Measurements from ENCODE around the gene GDPD2.
A peak's percentile ranks its signal among the peaks of the same experiment; 100 is the strongest.

Gene GDPD2

GRCh38 chrX:70476166-70476933, 53.2 kb downstream of the GDPD2 start:
- Mint-ChIP-seq H3K36me3 (peaks cover 0 to 3% of the 10 kb centered on the region in 2 donors), H3K4me3 (no peak overlapping the region), H3K27ac (no peak overlapping the region), H3K9me3 (no peaks in the 10 kb centered on the region), H3K4me1 (peaks cover 0 to 12% of the 10 kb centered on the region in 2 donors), H3K27me3 (peaks cover 0 to 4% of the 10 kb centered on the region in 2 donors)
- DNase-seq (no peak), ATAC-seq (replicated peaks) (no peak)

DNA sequence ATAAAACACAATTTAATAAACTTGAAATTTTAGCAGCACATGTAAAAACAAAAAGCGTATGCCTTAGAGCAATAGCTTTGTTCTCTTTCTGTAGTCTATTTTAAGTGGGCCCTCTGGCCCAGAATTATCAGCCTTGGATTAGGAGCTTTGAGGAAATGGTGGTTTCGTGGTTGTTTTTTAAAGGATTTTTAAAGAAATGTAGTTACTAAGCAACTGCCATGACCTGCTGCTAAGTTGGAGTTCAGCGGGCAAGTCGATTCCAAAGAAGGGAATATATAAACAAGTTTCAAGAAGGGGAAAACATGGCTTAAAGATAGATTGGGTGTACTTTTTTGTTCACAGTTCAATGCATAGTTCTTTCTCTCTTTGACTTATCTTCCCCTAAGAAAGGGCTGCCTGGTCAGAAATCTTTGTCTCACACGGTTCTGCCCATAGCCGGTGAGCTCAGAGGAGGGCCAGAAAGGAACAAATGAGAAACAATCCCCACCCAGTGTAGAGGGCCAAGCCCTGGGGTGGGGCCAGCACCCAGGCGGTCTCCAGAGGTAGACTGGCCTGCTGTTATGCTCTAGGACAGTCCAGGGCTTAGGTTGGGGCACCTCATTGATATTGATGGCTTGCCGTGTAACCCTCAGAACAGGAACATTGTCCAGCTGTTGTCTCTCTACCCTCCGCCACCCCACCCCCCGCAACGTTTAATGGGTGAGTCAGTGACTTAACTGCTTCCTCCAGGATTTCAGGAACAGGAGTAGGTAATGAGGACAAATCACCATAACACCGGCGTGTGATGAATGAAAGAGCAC, 54.0 kb downstream of the GDPD2 start:
- Mint-ChIP-seq H3K27me3 (peaks cover 0 to 4% of the 10 kb centered on the region in 2 donors), H3K4me1 (peaks cover 0 to 12% of the 10 kb centered on the region in 2 donors), H3K36me3 (no peaks in the 10 kb centered on the region), H3K27ac (peak overlapping the region; percentile 16), H3K4me3 (no peak overlapping the region), H3K9me3 (no peaks in the 10 kb centered on the region)
- peak; percentile 74 to 86 for ATAC-seq (replicated peaks)
- no peak for DNase-seq

DNA sequence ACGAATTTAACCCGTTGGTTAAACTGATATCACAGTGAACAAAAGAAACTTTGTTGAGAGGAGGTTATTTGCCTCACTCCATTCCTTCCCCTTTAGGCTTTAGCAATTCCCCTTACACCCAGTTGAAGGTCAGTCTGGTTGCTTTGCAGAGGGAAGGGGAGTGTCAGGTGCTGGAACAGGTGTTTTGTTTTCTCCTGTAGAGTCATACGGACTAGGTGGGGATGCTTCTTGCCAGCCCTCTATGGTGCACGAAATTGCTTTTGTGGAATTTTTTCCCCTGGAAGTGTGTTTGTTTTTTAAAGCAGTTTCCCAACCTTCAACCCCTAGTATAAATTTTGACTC, 54.6 kb downstream of the GDPD2 start:
- Mint-ChIP-seq H3K27ac (no peak overlapping the region), H3K4me1 (peaks cover 0 to 12% of the 10 kb centered on the region in 2 donors), H3K27me3 (peaks cover 0 to 4% of the 10 kb centered on the region in 2 donors), H3K4me3 (no peak overlapping the region), H3K36me3 (no peaks in the 10 kb centered on the region), H3K9me3 (no peaks in the 10 kb centered on the region)
- DNase-seq (no peak), ATAC-seq (replicated peaks) (no peak)

GRCh38 chrX:70478526-70479245, 55.6 kb downstream of the GDPD2 start:
- H3K9me3 Mint-ChIP-seq = no peaks in the 10 kb centered on the region

GRCh38 chrX:70479247-70479921, 56.3 kb downstream of the GDPD2 start:
- ATAC-seq (replicated peaks) = no peak
- Mint-ChIP-seq H3K27me3 (peaks cover 0 to 4% of the 10 kb centered on the region in 2 donors), H3K27ac (no peak overlapping the region), H3K4me3 (no peak overlapping the region), H3K4me1 (peaks cover 0 to 12% of the 10 kb centered on the region in 2 donors), H3K9me3 (no peaks in the 10 kb centered on the region), H3K36me3 (no peaks in the 10 kb centered on the region)
- DNase-seq = no peak

More at GRCh38 chrX:70478526-70479245, 55.6 kb downstream of the GDPD2 start:
- Mint-ChIP-seq H3K4me3 (no peak overlapping the region), H3K27me3 (peaks cover 0 to 4% of the 10 kb centered on the region in 2 donors), H3K27ac (no peak overlapping the region), H3K36me3 (no peaks in the 10 kb centered on the region), H3K4me1 (peaks cover 0 to 12% of the 10 kb centered on the region in 2 donors)
- no peak for ATAC-seq (replicated peaks)
- DNase-seq = no peak

DNA sequence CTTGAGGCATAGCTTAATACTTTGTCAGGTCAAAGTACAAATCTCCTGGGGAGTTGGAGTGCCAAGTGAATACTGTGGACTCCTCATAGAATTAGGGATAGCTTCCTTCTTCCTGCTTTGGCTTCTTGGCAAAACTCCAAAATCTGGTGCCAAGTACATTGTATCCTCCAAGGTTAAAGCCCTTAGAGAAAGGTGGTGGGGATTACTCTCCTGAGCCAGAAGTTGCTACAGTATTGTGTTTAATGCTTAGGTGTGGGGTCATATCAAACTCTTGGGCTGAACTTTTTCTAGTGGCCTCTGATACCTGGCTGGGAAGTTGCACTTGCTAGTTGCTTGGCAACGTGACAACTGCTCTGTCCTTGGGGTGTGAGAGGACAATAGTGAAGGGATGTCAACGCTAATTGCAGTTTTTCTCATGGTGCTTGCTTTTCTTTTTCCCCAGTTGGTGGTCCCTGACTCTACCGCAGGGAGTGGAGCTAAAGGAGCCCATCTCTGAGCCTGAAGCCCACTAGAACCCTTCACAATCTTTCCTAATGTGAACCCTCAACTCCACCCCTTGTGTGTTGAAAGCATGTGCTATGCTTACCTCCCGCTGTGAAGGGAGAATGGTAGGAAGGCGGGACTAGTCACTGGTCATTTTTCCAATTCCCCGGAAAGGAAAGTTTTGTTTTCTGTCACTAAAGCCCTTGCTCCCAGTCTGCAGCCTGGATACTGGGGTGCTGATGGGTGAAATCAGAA, 57.0 kb downstream of the GDPD2 start:
- Mint-ChIP-seq H3K36me3 (no peaks in the 10 kb centered on the region), H3K27me3 (peaks cover 0 to 4% of the 10 kb centered on the region in 2 donors), H3K4me3 (no peak overlapping the region), H3K4me1 (peaks cover 0 to 12% of the 10 kb centered on the region in 2 donors), H3K9me3 (no peaks in the 10 kb centered on the region), H3K27ac (no peak overlapping the region)
- no peak for ATAC-seq (replicated peaks)
- DNase-seq = no peak

GRCh38 chrX:70480660-70481018, 57.5 kb downstream of the GDPD2 start:
- ATAC-seq (replicated peaks) (no peak), DNase-seq (no peak)
- Mint-ChIP-seq H3K9me3 (no peaks in the 10 kb centered on the region), H3K4me1 (peaks cover 0 to 8% of the 10 kb centered on the region in 2 donors), H3K27me3 (peaks cover 0 to 4% of the 10 kb centered on the region in 2 donors), H3K4me3 (no peak overlapping the region), H3K27ac (no peak overlapping the region), H3K36me3 (no peaks in the 10 kb centered on the region)

DNA sequence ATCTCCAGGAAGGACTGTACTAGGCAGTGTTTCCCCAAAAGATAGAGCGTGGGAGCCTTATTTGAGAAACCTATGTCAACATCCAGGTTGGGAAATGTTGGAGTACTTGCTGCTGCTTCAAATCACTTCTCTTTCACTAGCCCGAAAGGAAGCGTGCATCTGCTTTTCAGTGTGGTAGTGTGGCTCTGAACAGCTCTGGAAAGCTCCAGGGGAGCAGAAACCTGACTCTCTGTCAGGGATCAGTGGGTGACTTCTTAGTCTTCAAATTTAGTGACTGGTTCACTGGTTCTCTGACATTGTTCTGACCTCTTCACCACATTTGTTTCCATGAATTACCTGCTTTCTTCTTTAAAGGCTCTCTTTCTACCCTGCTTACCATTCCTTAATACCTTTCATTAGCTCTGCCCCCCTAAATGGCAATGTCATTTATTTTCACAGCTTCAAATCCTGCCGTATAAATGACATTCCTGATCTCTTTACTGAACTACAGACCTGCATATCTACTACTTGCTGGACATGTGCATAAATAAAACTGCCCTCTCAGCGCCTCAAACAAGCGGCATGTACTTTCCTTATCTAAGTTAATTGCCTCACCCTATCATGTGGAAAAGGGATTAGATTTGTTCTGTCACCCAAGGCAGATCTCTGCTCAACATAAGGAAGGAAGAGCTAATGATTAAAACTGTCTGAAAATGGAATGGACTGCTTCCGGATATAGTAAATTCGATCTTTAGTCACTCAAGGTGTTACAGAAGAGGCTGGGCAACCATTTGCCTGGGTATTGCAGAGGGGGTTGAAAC, 58.6 kb downstream of the GDPD2 start:
- no peak overlapping the region for H3K27ac Mint-ChIP-seq
- peaks cover 0 to 8% of the 10 kb centered on the region in 2 donors for H3K4me1 Mint-ChIP-seq
- no peak for ATAC-seq (replicated peaks)
- no peak overlapping the region for H3K4me3 Mint-ChIP-seq
- H3K36me3 Mint-ChIP-seq = no peaks in the 10 kb centered on the region
- DNase-seq = no peak
- peaks cover 0 to 4% of the 10 kb centered on the region in 2 donors for H3K27me3 Mint-ChIP-seq
- no peaks in the 10 kb centered on the region for H3K9me3 Mint-ChIP-seq

DNA sequence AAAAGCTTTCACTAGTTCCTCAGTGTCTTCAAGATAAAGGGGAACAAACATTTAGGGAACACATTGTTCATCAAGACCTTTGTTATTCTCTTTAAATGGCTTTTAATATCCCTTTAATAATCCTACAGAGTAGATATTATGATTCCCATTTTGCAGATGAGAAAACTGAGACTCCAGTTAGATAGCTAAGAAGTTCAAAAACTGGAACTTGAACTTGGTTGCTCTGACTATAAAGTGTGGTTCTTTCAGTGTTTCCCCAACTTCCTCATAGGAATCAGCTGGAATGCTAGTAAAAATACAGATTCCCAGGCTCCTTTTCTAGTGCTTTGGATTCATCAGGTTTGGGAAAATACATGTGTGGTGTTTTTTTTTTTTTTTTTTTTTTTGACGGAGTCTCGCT, 59.2 kb downstream of the GDPD2 start:
- Mint-ChIP-seq H3K9me3 (no peaks in the 10 kb centered on the region), H3K27ac (no peak overlapping the region), H3K4me3 (no peak overlapping the region), H3K27me3 (peaks cover 0 to 4% of the 10 kb centered on the region in 2 donors), H3K36me3 (no peaks in the 10 kb centered on the region), H3K4me1 (peaks cover 0 to 2% of the 10 kb centered on the region in 2 donors)
- ATAC-seq (replicated peaks) (no peak), DNase-seq (no peak)
